GM12878 (cell line): ENCODE measurements around the gene ZG16. TPM values are rescaled to one million over a fixed set of nuclear protein-coding genes. Genes with fewer than 3 reads are reported as not detected.

ENCODE experiments used
- ATAC-seq: fragments of 200-7000 bp; cut with Tn5 transposase; 3 replicates; pipeline ENCODE4 v1.9.1; 2020; ENCODE audit warnings: mild to moderate bottlenecking, moderate library complexity
- BruUV-seq: library from RNA; stranded (reverse); fragments of 400-500 nt; replicated peaks from 2 replicates; lab custom pipeline; 2021; lab: Mats Ljungman, UMichigan
- CTCF ChIA-PET: fragments of 300-600 bp; sonication (Branson Sonifier 250); formaldehyde crosslinking; extraction: SDS; loops from one replicate; lab custom pipeline; 2021; ENCODE audit warnings: inconsistent platforms; lab: Yijun Ruan, JAX
- POLR2A ChIA-PET: fragments of 350-600 bp; formaldehyde crosslinking; extraction: SDS; loops from one replicate; lab custom pipeline; 2021; ENCODE audit warnings: inconsistent platforms; lab: Charles Lee
- RAD21 ChIA-PET: fragments of 300-600 bp; sonication (Branson Sonifier 250); formaldehyde crosslinking; loops from one replicate; lab custom pipeline; 2023; ENCODE audit warnings: antibody characterized with exemption; ENCODE audit not compliant: unreplicated experiment; lab: Charles Lee
- SMC1A ChIA-PET: fragments of 300-600 bp; sonication (Branson Sonifier 250); formaldehyde crosslinking; loops from one replicate; lab custom pipeline; 2023; ENCODE audit not compliant: unreplicated experiment, uncharacterized antibody; lab: Charles Lee
- DNase-seq: peaks from one replicate; pipeline ENCODE4 v3.0.0-alpha.2; 2011; ENCODE audit warnings: low read depth, low spot score
- FAIRE-seq: peaks from 3 replicates; lab custom pipeline; 2011; peaks lifted over from hg19 to GRCh38; lab: Jason Lieb, UNC
- H2AFZ ChIP-seq: 2 replicates; pipeline ENCODE4 v1.6.0; 2011; ENCODE audit warnings: low read depth, low read length, control low read depth; ENCODE audit not compliant: control insufficient read depth
- H3K27ac ChIP-seq: 2 replicates; pipeline ENCODE4 v1.5.1; 2011; ENCODE audit warnings: control low read depth; ENCODE audit not compliant: control insufficient read depth, insufficient read depth
- H3K27me3 ChIP-seq, 2 experiments: replicated peaks in 1 of 2; 2 replicates each; pipeline versions ENCODE4 v1.6.0 to v1.6.1; 2011; ENCODE audit warnings: low read length in 1 of 2; ENCODE audit not compliant: control insufficient read depth in 2 of 2, insufficient read depth in 2 of 2
- H3K36me3 ChIP-seq, 2 experiments: 2 replicates each; pipeline ENCODE4 v1.5.1; 2011; ENCODE audit warnings: low read length in 1 of 2; ENCODE audit not compliant: control insufficient read depth in 2 of 2, insufficient read depth in 2 of 2
- H3K4me1 ChIP-seq: 2 replicates; pipeline ENCODE4 v1.6.1; 2011; ENCODE audit warnings: mild to moderate bottlenecking, low read length, moderate library complexity, mixed read lengths; ENCODE audit not compliant: control insufficient read depth, insufficient read depth
- H3K4me2 ChIP-seq: 2 replicates; pipeline ENCODE4 v1.6.0; 2011; ENCODE audit warnings: control low read depth; ENCODE audit not compliant: control insufficient read depth, insufficient read depth
- H3K4me3 ChIP-seq: fragments of 200-600 bp; sonication (generic); 2 replicates; pipeline ENCODE4 v1.5.1; 2016
- H3K79me2 ChIP-seq: 2 replicates; pipeline ENCODE4 v1.6.0; 2011; ENCODE audit warnings: low read length; ENCODE audit not compliant: control insufficient read depth, insufficient read depth
- H3K9ac ChIP-seq: 2 replicates; pipeline ENCODE4 v1.8.0; 2011; ENCODE audit warnings: low read length, control low read depth, mixed read lengths; ENCODE audit not compliant: control insufficient read depth, insufficient read depth
- H3K9me3 ChIP-seq: replicated peaks from 3 replicates; pipeline ENCODE4 v1.5.1; 2011; ENCODE audit warnings: mild to moderate bottlenecking, low read length; ENCODE audit not compliant: control insufficient read depth, insufficient read depth
- H4K20me1 ChIP-seq: 2 replicates; pipeline ENCODE4 v1.6.0; 2011; ENCODE audit not compliant: control insufficient read depth, insufficient read depth
- ATF2 ChIP-seq: IDR thresholded peaks from 2 replicates; pipeline ENCODE4 v1.6.1; 2012; ENCODE audit warnings: low read length, inconsistent platforms
- CHD2 ChIP-seq: IDR thresholded peaks from 2 replicates; pipeline ENCODE4 v1.6.1; 2011; ENCODE audit warnings: low read depth, low read length, improper control_type of control experiment, borderline replicate concordance
- CTCF ChIP-seq, 3 experiments: IDR thresholded peaks in 2 of 3; conservative IDR thresholded peaks in 1 of 3; 2 replicates each; pipeline ENCODE4 v1.5.1; 2011; ENCODE audit warnings: low read depth in 3 of 3, low read length in 3 of 3, mild to moderate bottlenecking in 3 of 3, control low read depth in 2 of 3, moderate library complexity in 2 of 3, inconsistent platforms in 1 of 3, mixed read lengths in 1 of 3; ENCODE audit not compliant: control insufficient read depth in 2 of 3, insufficient read depth in 1 of 3; ENCODE audit errors: extremely low read depth in 1 of 3
- JUNB ChIP-seq: IDR thresholded peaks from 2 replicates; pipeline ENCODE4 v1.6.1; 2016; ENCODE audit warnings: antibody characterized with exemption, mild to moderate bottlenecking
- RBBP5 ChIP-seq: fragments of 200-600 bp; sonication (generic); conservative IDR thresholded peaks from 2 replicates; pipeline ENCODE4 v1.6.1; 2016
- RELA ChIP-seq: fragments of 450-650 bp; IDR thresholded peaks from 2 replicates; pipeline ENCODE4 v1.8.0; 2014; ENCODE audit warnings: borderline replicate concordance; ENCODE audit not compliant: partially characterized antibody
- SMARCA5 ChIP-seq: fragments of 450-650 bp; IDR thresholded peaks from 2 replicates; pipeline ENCODE4 v1.6.1; 2017; ENCODE audit warnings: mild to moderate bottlenecking
- SUPT20H ChIP-seq: IDR thresholded peaks from 2 replicates; pipeline ENCODE4 v1.6.1; 2011; ENCODE audit warnings: low read depth, mild to moderate bottlenecking, low read length, moderate library complexity, borderline replicate concordance; ENCODE audit not compliant: control insufficient read depth
- SUZ12 ChIP-seq: fragments of 200-600 bp; sonication (generic); IDR thresholded peaks from one replicate; pipeline ENCODE4 v1.6.1; 2018; ENCODE audit warnings: antibody characterized with exemption, mild to moderate bottlenecking; ENCODE audit not compliant: unreplicated experiment
- ZNF207 ChIP-seq: fragments of 450-650 bp; IDR thresholded peaks from 2 replicates; pipeline ENCODE4 v1.6.1; 2014; ENCODE audit warnings: antibody characterized with exemption, mild to moderate bottlenecking, borderline replicate concordance
- WGBS: methylation state at CpG from one replicate; pipeline ENCODE4 v1.1.6; 2016; ENCODE audit warnings: low lambda C conversion rate; ENCODE audit not compliant: insufficient replicate concordance, insufficient coverage; ENCODE audit errors: missing lambda C conversion rate; 5-methylcytosine and 5-hydroxymethylcytosine counted together
- in situ Hi-C: fragments of 300-500 bp; cut with MboI; formaldehyde crosslinking; loops from 9 replicates; pipeline ENCODE4 v1.14.3; 2018; ENCODE audit warnings: mixed read lengths
- intact Hi-C: fragments of 100-400 bp; cut with micrococcal nuclease; formaldehyde crosslinking; loops from one replicate; pipeline ENCODE4 v1.14.2; 2022; ENCODE audit not compliant: unreplicated experiment
- polyA plus RNA-seq, 11 experiments: library from polyadenylated mRNA; depleted of rRNA in 4 of 11; unstranded in 6 of 11; stranded (reverse) in 5 of 11; fragments of >200 nt; fragmentation: Nextera tagmentation in 4 of 11; fragmentation: Illumina TruSeq in 1 of 11; extraction: Ambion mirVana in 4 of 11; extraction: Trizol in 1 of 11; gene quantifications; 1 replicate in 1 of 11; 2 replicates in 10 of 11; pipeline versions ENCODE4 v1.2.1 to v1.2.3, GENCODE V29; 2011 to 2016; ENCODE audit warnings: inconsistent platforms in 2 of 11, missing spikeins in 2 of 11, low read depth in 1 of 11
- total RNA-seq, 4 experiments: library from RNA; depleted of rRNA in 3 of 4; stranded (reverse); fragments of >200 nt in 3 of 4; fragmentation: Illumina TruSeq in 1 of 4; extraction: Trizol in 1 of 4; gene quantifications; 2 replicates each; pipeline versions ENCODE4 v1.2.1 to v1.2.3, GENCODE V29; 2013 to 2021
- TF ChIP-seq, protein P1 (sequence below): fragments of 450-650 bp; IDR thresholded peaks from 2 replicates; pipeline ENCODE4 v1.6.1; 2016; ENCODE audit warnings: mild to moderate bottlenecking

Gene ZG16
- total and polyA plus RNA-seq, 10 of the 15 experiments (the other 5 are each of a cell fraction or from before 2014, with no cell fraction given) = not detected

GRCh38 chr16:29812754-29813643, 34.9 kb downstream of the ZG16 start:
- H4K20me1 ChIP-seq = no peaks in the 10 kb centered on the region
- intact Hi-C loops (no loop called here), in situ Hi-C loops (no loop called here)
- H3K9me3 ChIP-seq = no peaks in the 10 kb centered on the region
- H3K4me1 ChIP-seq = peaks cover 33% of the 10 kb centered on the region
- peaks cover 26% of the 10 kb centered on the region for H3K79me2 ChIP-seq
- no TSS peak for BruUV-seq
- SMC1A ChIA-PET = no interaction called here
- H3K27me3 ChIP-seq = no peaks in the 10 kb centered on the region
- WGBS = 79% methylated on average over 9 of the region's 9 CpGs
- no peak for FAIRE-seq
- DNase-seq = no peak
- CTCF ChIA-PET = interaction anchor here (0.7 to 1.3 kb wide), 2 partner anchors 30 to 35 kb away, joined by 3 read pairs; no protein-coding TSS in a partner anchor
- RAD21 ChIA-PET = interaction anchor here (0.6 kb wide), 4 partner anchors 28 to 265 kb away, joined by 3 to 4 read pairs (median 3); no protein-coding TSS in a partner anchor
- ATAC-seq = no peak
- no peak overlapping the region for H3K4me3 ChIP-seq
- no peak overlapping the region for H3K4me2 ChIP-seq
- no peak overlapping the region for H3K9ac ChIP-seq
- peaks cover 9 to 13% of the 10 kb centered on the region in 2 experiments; a peak in 2 of 4 replicates for H3K36me3 ChIP-seq
- TF ChIP-seq SUZ12 (no peak), JUNB (no peak), RBBP5 (no peak), SUPT20H (no peak), CHD2 (no peak), ATF2 (no peak), SMARCA5 (no peak), RELA (no peak), CTCF (IDR thresholded peaks at IDR 0.05 in 2 of 3, conservative IDR thresholded peaks at IDR 0.05 in 1 of 3; ENCODE audit: control insufficient read depth in 2 of 3, extremely low read depth in 1 of 3, insufficient read depth in 1 of 3, low read depth in 3 of 3, low read length in 3 of 3) (no peak), ZNF207 (no peak)
- TF ChIP-seq, protein P1, sequence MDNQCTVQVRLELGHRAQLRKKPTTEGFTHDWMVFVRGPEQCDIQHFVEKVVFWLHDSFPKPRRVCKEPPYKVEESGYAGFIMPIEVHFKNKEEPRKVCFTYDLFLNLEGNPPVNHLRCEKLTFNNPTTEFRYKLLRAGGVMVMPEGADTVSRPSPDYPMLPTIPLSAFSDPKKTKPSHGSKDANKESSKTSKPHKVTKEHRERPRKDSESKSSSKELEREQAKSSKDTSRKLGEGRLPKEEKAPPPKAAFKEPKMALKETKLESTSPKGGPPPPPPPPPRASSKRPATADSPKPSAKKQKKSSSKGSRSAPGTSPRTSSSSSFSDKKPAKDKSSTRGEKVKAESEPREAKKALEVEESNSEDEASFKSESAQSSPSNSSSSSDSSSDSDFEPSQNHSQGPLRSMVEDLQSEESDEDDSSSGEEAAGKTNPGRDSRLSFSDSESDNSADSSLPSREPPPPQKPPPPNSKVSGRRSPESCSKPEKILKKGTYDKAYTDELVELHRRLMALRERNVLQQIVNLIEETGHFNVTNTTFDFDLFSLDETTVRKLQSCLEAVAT = no peak
- H3K27ac ChIP-seq = no peak overlapping the region
- POLR2A ChIA-PET = interaction anchor here (0.6 to 1.7 kb wide), 4 partner anchors 7 to 201 kb away, joined by 4 to 9 read pairs (median 6); partner anchors contain the start of gene MVP
- H2AFZ ChIP-seq = no peak overlapping the region
